HepG2 (cell line): ENCODE results near the gene CCDC85C. TPM values are rescaled to one million over a fixed set of nuclear protein-coding genes. Genes with fewer than 3 reads are reported as not detected.

Experiments
- ATAC-seq: fragments of 200-7000 bp; cut with Tn5 transposase; 3 replicates; pipeline ENCODE4 v1.9.1; 2020; ENCODE audit warnings: mild to moderate bottlenecking, moderate library complexity
- BruUV-seq: library from RNA; stranded (reverse); fragments of 400-500 nt; replicated peaks from 2 replicates; lab custom pipeline; 2021; lab: Mats Ljungman, UMichigan
- CTCF ChIA-PET: fragments of 300-600 bp; formaldehyde crosslinking; extraction: SDS; loops from one replicate; lab custom pipeline; 2021; ENCODE audit warnings: low total read pairs, inconsistent platforms, low intra/inter-chr PET ratio; lab: Yijun Ruan, JAX
- POLR2A ChIA-PET: fragments of 350-600 bp; sonication (Branson Sonifier 250); formaldehyde crosslinking; loops from one replicate; lab custom pipeline; 2020; ENCODE audit warnings: antibody characterized with exemption, inconsistent platforms; lab: Yijun Ruan, JAX
- DNase-seq: peaks from one replicate; pipeline ENCODE4 v3.0.0-alpha.2; 2015; ENCODE audit warnings: low spot score
- FAIRE-seq: peaks from 3 replicates; lab custom pipeline; 2011; peaks lifted over from hg19 to GRCh38; lab: Jason Lieb, UNC
- H2AFZ ChIP-seq: one replicate; pipeline ENCODE4 v1.6.1; 2011; ENCODE audit warnings: low read length, inconsistent platforms
- H3K27ac ChIP-seq: fragments of 300-600 bp; 3 replicates; pipeline ENCODE4 v1.8.0; 2011; ENCODE audit warnings: mixed run types, mild to moderate bottlenecking, mixed read lengths, low read length, inconsistent platforms; ENCODE audit not compliant: insufficient read depth; ENCODE audit errors: extremely low read length
- H3K27me3 ChIP-seq, 2 experiments: fragments of 200-600 bp in 1 of 2; 2 replicates in 1 of 2; 3 replicates in 1 of 2; pipeline versions ENCODE4 v1.6.0 to v1.8.0; 2011; ENCODE audit warnings: low read length in 2 of 2, mild to moderate bottlenecking in 2 of 2, moderate library complexity in 2 of 2, inconsistent platforms in 1 of 2; ENCODE audit not compliant: insufficient read depth in 2 of 2, control insufficient read depth in 1 of 2
- H3K36me3 ChIP-seq, 2 experiments: fragments of 200-600 bp in 1 of 2; replicated peaks in 1 of 2; 2 replicates in 1 of 2; 3 replicates in 1 of 2; pipeline versions ENCODE4 v1.5.1 to v1.8.0; 2011; ENCODE audit warnings: low read length in 2 of 2, inconsistent platforms in 1 of 2; ENCODE audit not compliant: insufficient read depth in 2 of 2, control insufficient read depth in 1 of 2
- H3K4me1 ChIP-seq: 2 replicates; pipeline ENCODE4 v1.5.1; 2012; ENCODE audit warnings: low read length, inconsistent platforms; ENCODE audit not compliant: insufficient read depth
- H3K4me2 ChIP-seq: 2 replicates; pipeline ENCODE4 v1.6.0; 2011; ENCODE audit warnings: low read depth, low read length, inconsistent platforms
- H3K4me3 ChIP-seq, 3 experiments: fragments of 200-600 bp in 1 of 3; sonication (generic), shearing (Covaris generic) in 1 of 3; replicated peaks in 1 of 3; 2 replicates each; pipeline ENCODE4 v1.5.1; 2011 to 2016; ENCODE audit warnings: low read length in 3 of 3, inconsistent platforms in 2 of 3, low read depth in 2 of 3, mild to moderate bottlenecking in 2 of 3, control low read depth in 1 of 3, mixed read lengths in 1 of 3; ENCODE audit not compliant: insufficient read depth in 1 of 3
- H3K79me2 ChIP-seq: one replicate; pipeline ENCODE4 v1.6.1; 2011; ENCODE audit warnings: low read length, inconsistent platforms; ENCODE audit not compliant: insufficient read depth
- H3K9ac ChIP-seq: 2 replicates; pipeline ENCODE4 v1.6.0; 2011; ENCODE audit warnings: mild to moderate bottlenecking, low read depth, low read length, inconsistent platforms; ENCODE audit not compliant: insufficient read depth
- H3K9me3 ChIP-seq: 2 replicates; pipeline ENCODE4 v1.5.1; 2012; ENCODE audit warnings: mild to moderate bottlenecking, low read length
- H4K20me1 ChIP-seq: 2 replicates; pipeline ENCODE4 v1.6.0; 2011; ENCODE audit warnings: inconsistent platforms, mild to moderate bottlenecking, low read length, moderate library complexity; ENCODE audit not compliant: insufficient read depth
- SP5 ChIP-seq: IDR thresholded peaks from 2 replicates; pipeline ENCODE4 v1.6.1; 2016; ENCODE audit warnings: low read depth, borderline replicate concordance
- ZBTB7A ChIP-seq: sonication (generic); formaldehyde crosslinking; IDR thresholded peaks from 2 replicates; pipeline ENCODE4 v1.8.0; 2022; ENCODE audit warnings: mild to moderate bottlenecking, missing genetic modification reagents
- ZC3H13 ChIP-seq: sonication (generic); formaldehyde crosslinking; IDR thresholded peaks from 2 replicates; pipeline ENCODE4 v1.8.1; 2023; ENCODE audit warnings: mild to moderate bottlenecking, missing genetic modification reagents, moderate library complexity
- ZSCAN30 ChIP-seq: sonication (generic); formaldehyde crosslinking; IDR thresholded peaks from 2 replicates; pipeline ENCODE4 v1.5.0; 2020; ENCODE audit warnings: mild to moderate bottlenecking, missing genetic modification reagents
- WGBS: methylation state at CpG from one replicate; pipeline ENCODE4 v1.1.6; 2017; ENCODE audit warnings: low lambda C conversion rate; 5-methylcytosine and 5-hydroxymethylcytosine counted together
- in situ Hi-C: cut with HindIII; loops from 2 replicates; pipeline ENCODE4 v1.10.0; 2017; ENCODE audit warnings: low pct_unique_long_range_greater_than_20kb; ENCODE audit not compliant: extremely low pct_ligation_motif_present
- intact Hi-C: fragments of 100-400 bp; cut with micrococcal nuclease; formaldehyde crosslinking; loops from one replicate; pipeline ENCODE4 v1.10.0; 2022; ENCODE audit not compliant: unreplicated experiment
- polyA plus RNA-seq, 8 experiments: library from polyadenylated mRNA; depleted of rRNA in 3 of 8; stranded (reverse) in 7 of 8; unstranded in 1 of 8; fragments of >200 nt; fragmentation: Illumina TruSeq in 4 of 8; extraction: Trizol in 4 of 8; gene quantifications; 2 replicates each; pipeline versions ENCODE4 v1.2.1 to v1.2.3, GENCODE V29; 2011 to 2016; ENCODE audit warnings: low read depth in 4 of 8, missing spikeins in 1 of 8, mixed read lengths in 1 of 8; ENCODE audit not compliant: insufficient read depth in 1 of 8
- total RNA-seq, 5 experiments: library from RNA; depleted of rRNA; stranded (reverse); fragments of >200 nt; fragmentation: Illumina TruSeq; extraction: Trizol; gene quantifications; 2 replicates each; pipeline ENCODE4 v1.2.3, GENCODE V29; 2016; ENCODE audit warnings: low read depth in 1 of 5
- TF ChIP-seq, protein P1 (sequence below): sonication (generic); formaldehyde crosslinking; IDR thresholded peaks from 2 replicates; pipeline ENCODE4 v1.4.0; 2020; ENCODE audit warnings: missing genetic modification reagents, borderline replicate concordance

CCDC85C gene
- total and polyA plus RNA-seq, 2 of the 13 experiments (the other 11 are each of a cell fraction or from before 2014, with no cell fraction given) = 18.8 to 43.8 TPM

- peaks cover 34% of the 10 kb centered on the region for H3K4me1 ChIP-seq
- no peak; the same call in 2 of the 3 replicates for ATAC-seq
- peaks cover 78% of the 10 kb centered on the region for H3K79me2 ChIP-seq
- no peak for FAIRE-seq
- no peak overlapping the region for H3K27ac ChIP-seq
- in situ Hi-C loops (no loop called here), intact Hi-C loops (no loop called here)
- POLR2A ChIA-PET = no interaction called here
- DNase-seq = no peak
- H3K9ac ChIP-seq = no peak overlapping the region
- WGBS = 94% methylated on average over 8 of the region's 8 CpGs
- no peaks in the 10 kb centered on the region for H3K9me3 ChIP-seq
- H3K4me2 ChIP-seq = no peak overlapping the region
- no TSS peak for BruUV-seq
- no peak overlapping the region for H2AFZ ChIP-seq
- peaks cover 5% of the 10 kb centered on the region for H4K20me1 ChIP-seq
- CTCF ChIA-PET = no interaction called here
- peaks cover 0 to 14% of the 10 kb centered on the region in 2 experiments; a peak in 4 of 5 replicates for H3K36me3 ChIP-seq
- no peak overlapping the region for H3K4me3 ChIP-seq
- H3K27me3 ChIP-seq = no peaks in the 10 kb centered on the region
- TF ChIP-seq, protein P1, sequence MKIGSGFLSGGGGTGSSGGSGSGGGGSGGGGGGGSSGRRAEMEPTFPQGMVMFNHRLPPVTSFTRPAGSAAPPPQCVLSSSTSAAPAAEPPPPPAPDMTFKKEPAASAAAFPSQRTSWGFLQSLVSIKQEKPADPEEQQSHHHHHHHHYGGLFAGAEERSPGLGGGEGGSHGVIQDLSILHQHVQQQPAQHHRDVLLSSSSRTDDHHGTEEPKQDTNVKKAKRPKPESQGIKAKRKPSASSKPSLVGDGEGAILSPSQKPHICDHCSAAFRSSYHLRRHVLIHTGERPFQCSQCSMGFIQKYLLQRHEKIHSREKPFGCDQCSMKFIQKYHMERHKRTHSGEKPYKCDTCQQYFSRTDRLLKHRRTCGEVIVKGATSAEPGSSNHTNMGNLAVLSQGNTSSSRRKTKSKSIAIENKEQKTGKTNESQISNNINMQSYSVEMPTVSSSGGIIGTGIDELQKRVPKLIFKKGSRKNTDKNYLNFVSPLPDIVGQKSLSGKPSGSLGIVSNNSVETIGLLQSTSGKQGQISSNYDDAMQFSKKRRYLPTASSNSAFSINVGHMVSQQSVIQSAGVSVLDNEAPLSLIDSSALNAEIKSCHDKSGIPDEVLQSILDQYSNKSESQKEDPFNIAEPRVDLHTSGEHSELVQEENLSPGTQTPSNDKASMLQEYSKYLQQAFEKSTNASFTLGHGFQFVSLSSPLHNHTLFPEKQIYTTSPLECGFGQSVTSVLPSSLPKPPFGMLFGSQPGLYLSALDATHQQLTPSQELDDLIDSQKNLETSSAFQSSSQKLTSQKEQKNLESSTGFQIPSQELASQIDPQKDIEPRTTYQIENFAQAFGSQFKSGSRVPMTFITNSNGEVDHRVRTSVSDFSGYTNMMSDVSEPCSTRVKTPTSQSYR (CRISPR knock-in tag) = no peak
- TF ChIP-seq ZBTB7A (CRISPR knock-in tag) = no peak
- no peak for TF ChIP-seq ZSCAN30 (CRISPR knock-in tag)
- no peak for TF ChIP-seq ZC3H13 (CRISPR knock-in tag)
- TF ChIP-seq SP5 (CRISPR knock-in tag) = no peak
Observed at GRCh38 chr14:99468836-99469592, 135.0 kb downstream of the CCDC85C start.
